Lower lobe of right lung (tissue), 2 donors: ENCODE measurements around the gene LSAMP. TPM values are rescaled to one million over a fixed set of nuclear protein-coding genes. Genes with fewer than 3 reads are reported as not detected.

ENCODE experiments used
- ATAC-seq, 2 donors: fragments of 200-7000 bp; cut with Tn5 transposase; one replicate each; pipeline ENCODE4 v1.9.1; 2020 to 2022; ENCODE audit warnings: mild to moderate bottlenecking in 2 of 2, moderate library complexity in 2 of 2
- DNase-seq: peaks from one replicate; pipeline ENCODE4 v3.0.0-alpha.2; 2020
- H3K27ac ChIP-seq: fragments of 200-600 bp; one replicate; pipeline ENCODE4 v1.8.0; 2022
- H3K27me3 ChIP-seq: fragments of 200-600 bp; one replicate; pipeline ENCODE4 v1.8.0; 2022; ENCODE audit warnings: low read depth
- H3K36me3 ChIP-seq: fragments of 200-600 bp; one replicate; pipeline ENCODE4 v1.8.0; 2022; ENCODE audit warnings: mild to moderate bottlenecking
- H3K4me1 ChIP-seq: fragments of 200-600 bp; one replicate; pipeline ENCODE4 v1.8.0; 2022
- H3K4me3 ChIP-seq: fragments of 200-600 bp; one replicate; pipeline ENCODE4 v1.8.0; 2022; ENCODE audit warnings: mild to moderate bottlenecking
- H3K9me3 ChIP-seq: fragments of 200-600 bp; one replicate; pipeline ENCODE4 v1.8.0; 2022
- intact Hi-C: fragments of 100-400 bp; cut with DNase I; formaldehyde crosslinking; loops from one replicate; pipeline ENCODE4 v1.11.0; 2022
- total RNA-seq: library from RNA; stranded (reverse); fragmentation: NEBNext Ultra II Directional; extraction: Animal tissue kit (Norgen Biotek cat#: 25700); gene quantifications from one replicate; pipeline ENCODE4 v1.2.1, GENCODE V29; 2021
- TF ChIP-seq, protein P1 (sequence below): fragments of 200-600 bp; IDR thresholded peaks from one replicate; pipeline ENCODE4 v1.8.0; 2022; ENCODE audit warnings: antibody characterized with exemption, mild to moderate bottlenecking
- donor health status: DM: no; HTN: yes; CAD: no; lungs with severe emphysema.

LSAMP gene
- total RNA-seq, 1 donor from 2014 or later: 20.1 TPM

DNA sequence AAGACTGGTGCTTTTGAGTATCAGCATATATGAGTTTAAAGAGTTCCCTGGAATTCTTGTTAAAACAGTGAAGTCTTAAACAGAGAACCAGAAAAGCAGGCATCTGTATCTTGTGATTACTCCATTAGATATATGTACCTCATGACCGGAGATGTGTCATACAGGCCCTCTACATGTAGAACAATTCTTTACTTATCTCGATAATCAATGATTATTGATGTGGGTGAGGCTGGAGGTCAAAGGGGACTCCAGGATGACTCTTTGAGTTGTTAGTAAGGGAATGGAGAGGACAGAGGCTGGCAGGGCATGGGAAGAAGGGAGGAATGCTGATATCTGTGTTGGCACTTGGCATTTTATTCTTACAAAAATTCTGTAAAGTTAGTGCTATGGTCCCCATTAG lies 666.3 kb downstream of the LSAMP start:
- no peaks in the 10 kb centered on the region for H3K27me3 ChIP-seq
- DNase-seq (no peak), ATAC-seq (no peak)
- no peak overlapping the region for H3K27ac ChIP-seq
- intact Hi-C loops: no loop called here
- no peak overlapping the region for H3K4me3 ChIP-seq
- no peaks in the 10 kb centered on the region for H3K4me1 ChIP-seq
- no peaks in the 10 kb centered on the region for H3K9me3 ChIP-seq
- TF ChIP-seq, protein P1, sequence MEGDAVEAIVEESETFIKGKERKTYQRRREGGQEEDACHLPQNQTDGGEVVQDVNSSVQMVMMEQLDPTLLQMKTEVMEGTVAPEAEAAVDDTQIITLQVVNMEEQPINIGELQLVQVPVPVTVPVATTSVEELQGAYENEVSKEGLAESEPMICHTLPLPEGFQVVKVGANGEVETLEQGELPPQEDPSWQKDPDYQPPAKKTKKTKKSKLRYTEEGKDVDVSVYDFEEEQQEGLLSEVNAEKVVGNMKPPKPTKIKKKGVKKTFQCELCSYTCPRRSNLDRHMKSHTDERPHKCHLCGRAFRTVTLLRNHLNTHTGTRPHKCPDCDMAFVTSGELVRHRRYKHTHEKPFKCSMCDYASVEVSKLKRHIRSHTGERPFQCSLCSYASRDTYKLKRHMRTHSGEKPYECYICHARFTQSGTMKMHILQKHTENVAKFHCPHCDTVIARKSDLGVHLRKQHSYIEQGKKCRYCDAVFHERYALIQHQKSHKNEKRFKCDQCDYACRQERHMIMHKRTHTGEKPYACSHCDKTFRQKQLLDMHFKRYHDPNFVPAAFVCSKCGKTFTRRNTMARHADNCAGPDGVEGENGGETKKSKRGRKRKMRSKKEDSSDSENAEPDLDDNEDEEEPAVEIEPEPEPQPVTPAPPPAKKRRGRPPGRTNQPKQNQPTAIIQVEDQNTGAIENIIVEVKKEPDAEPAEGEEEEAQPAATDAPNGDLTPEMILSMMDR: no peak
- no peaks in the 10 kb centered on the region for H3K36me3 ChIP-seq

DNA sequence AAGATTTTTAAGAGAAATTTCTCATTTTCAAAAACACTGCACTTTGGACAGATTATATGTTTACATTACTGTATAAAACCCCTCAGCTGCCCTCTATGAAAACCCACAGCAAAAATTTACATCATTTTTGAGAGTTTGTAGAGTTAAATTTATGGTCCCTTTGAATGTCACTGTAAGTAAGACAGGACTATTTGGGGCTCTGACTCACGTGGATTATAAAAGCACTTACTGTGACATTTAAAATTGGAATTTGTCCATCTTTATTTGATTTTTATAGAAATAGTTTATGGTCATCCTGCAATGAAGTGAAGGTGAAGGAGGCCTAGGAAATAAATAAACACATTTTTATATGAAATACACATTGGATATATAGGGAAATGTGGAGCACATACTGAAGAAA lies 672.3 kb downstream of the LSAMP start:
- no peak for DNase-seq
- no peak for ATAC-seq

DNA sequence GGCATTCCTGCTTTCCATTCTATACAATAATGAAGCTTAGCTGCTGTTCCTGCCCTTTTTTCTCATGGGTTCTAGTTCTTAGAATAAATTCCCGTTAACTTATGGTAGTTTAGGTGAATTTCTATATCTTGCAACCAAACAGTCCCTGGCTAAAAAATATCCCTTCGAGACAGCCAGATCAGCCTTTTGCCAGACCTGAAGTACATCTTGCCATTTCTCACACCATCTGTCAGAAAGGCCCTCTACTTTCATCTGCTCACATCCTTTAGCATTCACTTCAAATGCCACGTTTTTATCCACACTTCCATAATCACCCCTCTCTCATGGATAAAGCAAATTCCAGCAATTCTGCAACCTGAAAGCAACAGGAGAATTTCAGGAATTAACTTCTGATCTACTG lies 676.6 kb downstream of the LSAMP start:
- no peaks in the 10 kb centered on the region for H3K4me1 ChIP-seq
- DNase-seq (no peak), ATAC-seq (no peak)
- H3K9me3 ChIP-seq: no peaks in the 10 kb centered on the region
- H3K27me3 ChIP-seq: no peaks in the 10 kb centered on the region
- H3K36me3 ChIP-seq: no peaks in the 10 kb centered on the region
- intact Hi-C loops: no loop called here
- TF ChIP-seq, protein P1: no peak
- no peak overlapping the region for H3K4me3 ChIP-seq
- H3K27ac ChIP-seq: no peak overlapping the region

More for the DNA sequence above, 672.3 kb downstream of the LSAMP start:
- Histone ChIP-seq H3K27ac (no peak overlapping the region), H3K27me3 (no peaks in the 10 kb centered on the region), H3K36me3 (no peaks in the 10 kb centered on the region), H3K9me3 (no peaks in the 10 kb centered on the region), H3K4me1 (no peaks in the 10 kb centered on the region), H3K4me3 (no peak overlapping the region)
- intact Hi-C loops: no loop called here
- TF ChIP-seq, protein P1: no peak

DNA sequence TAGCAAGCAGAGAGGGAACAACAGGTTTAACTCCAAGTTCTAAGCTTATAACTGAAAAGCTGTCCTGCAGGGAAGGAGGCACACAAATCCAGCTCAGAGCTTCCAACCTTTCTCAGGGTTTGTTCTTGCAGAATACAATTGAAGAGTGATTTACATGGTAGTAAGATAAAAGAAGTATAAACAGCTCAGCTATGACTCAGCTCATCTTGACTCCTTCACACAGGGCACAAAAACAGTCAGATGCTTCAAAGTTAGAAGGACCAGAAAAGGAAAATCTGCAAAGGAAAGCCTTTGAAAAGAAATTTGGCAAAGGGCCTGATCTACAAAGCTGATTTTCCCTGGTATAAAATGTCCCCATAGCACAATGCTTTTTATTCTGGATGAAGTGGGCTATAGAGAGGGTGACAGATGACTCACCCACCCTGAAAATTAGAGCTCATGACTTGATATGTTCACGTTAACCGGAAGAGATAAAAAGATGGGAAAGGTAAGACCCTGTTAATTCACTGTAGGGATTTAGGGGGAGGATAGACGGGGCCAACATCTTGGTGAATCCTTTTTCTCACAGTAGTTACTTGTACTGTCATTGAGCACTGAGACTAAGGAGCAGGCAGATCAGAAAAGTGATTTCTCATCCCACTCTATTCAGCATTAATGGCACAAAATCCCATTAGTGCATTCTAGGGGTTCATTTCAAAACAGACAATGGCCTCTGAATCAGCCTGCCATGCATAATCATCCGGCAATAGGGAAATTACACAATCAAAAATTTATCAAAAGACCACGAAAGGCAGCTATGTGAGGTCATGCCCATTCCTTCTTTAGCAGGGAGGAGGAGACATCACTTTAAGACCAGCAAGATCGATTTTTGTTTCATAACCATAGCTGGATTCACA lies 678.5 kb downstream of the LSAMP start:
- no peaks in the 10 kb centered on the region for H3K9me3 ChIP-seq
- DNase-seq: no peak
- H3K27me3 ChIP-seq: no peaks in the 10 kb centered on the region
- TF ChIP-seq, protein P1: no peak
- H3K36me3 ChIP-seq: no peaks in the 10 kb centered on the region
- H3K27ac ChIP-seq: no peak overlapping the region
- no peaks in the 10 kb centered on the region for H3K4me1 ChIP-seq
- no peak overlapping the region for H3K4me3 ChIP-seq
- no peak for ATAC-seq
- intact Hi-C loops: no loop called here

DNA sequence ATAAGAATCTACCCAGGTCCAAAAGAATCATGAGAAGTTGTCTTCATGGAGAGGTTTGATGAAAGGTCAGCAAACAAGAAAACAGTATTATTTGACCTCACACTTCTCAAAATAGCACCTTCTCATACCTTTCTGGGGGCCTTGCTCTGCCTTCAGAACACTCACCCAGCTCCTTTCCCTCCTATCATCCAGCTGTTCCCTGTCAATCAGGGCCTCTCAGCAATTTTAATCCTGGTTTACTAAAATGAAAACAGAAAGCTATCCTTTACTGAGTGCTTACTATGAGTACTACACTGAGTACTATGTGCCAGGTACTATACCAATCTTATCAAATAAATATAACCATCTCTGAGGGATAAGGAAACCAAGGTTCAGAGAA lies 683.4 kb downstream of the LSAMP start:
- no peaks in the 10 kb centered on the region for H3K27me3 ChIP-seq
- DNase-seq (no peak), ATAC-seq (no peak)
- H3K27ac ChIP-seq: no peak overlapping the region
- TF ChIP-seq, protein P1: no peak
- intact Hi-C loops: no loop called here
- no peaks in the 10 kb centered on the region for H3K9me3 ChIP-seq
- H3K4me3 ChIP-seq: no peak overlapping the region
- no peaks in the 10 kb centered on the region for H3K4me1 ChIP-seq
- H3K36me3 ChIP-seq: no peaks in the 10 kb centered on the region
